ENCODE measurements around the gene IPO4.
A peak's percentile ranks its signal among the peaks of the same experiment; 100 is the strongest.

IPO4 gene

DNA sequence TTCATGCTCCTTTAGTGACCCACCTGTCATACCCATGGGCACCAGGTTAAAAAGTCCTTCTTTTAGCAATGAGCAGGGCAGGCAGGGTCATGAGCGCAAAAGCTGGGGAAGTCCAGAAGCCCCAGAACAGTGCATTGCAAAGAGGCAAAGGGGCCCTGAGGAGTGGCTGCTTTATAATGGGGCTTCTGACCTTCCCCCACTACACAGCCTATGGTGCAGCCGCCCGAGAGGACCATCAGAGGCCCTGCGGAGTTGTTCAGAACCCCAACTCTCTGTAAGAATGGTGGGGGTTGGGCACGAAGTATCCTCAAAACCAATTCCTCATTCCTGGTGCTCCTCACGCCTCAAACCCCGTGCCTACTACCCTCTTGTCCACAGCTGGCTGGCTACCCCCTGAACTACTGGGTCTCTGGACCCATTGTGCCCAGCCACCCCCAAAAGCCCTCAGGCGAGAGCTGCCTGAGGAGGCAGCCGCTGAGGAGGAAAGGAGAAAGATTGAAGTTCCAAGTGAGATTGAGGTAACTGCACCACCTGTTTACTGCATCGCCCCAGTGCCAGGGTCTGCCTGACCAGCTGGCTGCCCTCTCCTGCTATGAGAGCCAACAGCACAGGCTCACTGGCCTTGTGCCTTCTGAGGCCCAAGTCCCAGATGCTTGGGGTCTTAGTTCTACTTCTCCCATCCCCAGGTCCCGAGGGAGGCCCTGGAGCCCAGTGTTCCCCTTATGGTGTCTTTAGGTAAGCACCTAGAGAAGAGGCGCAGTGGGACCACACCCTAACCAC is 10.0 kb downstream of the IPO4 start:
- no peak for TF ChIP-seq ZNF274 (IDR thresholded peaks at IDR 0.05; ENCODE audit: low read depth, low read length)
- H3K4me3 ChIP-seq (ENCODE audit: low read length): no peak overlapping the region

DNA sequence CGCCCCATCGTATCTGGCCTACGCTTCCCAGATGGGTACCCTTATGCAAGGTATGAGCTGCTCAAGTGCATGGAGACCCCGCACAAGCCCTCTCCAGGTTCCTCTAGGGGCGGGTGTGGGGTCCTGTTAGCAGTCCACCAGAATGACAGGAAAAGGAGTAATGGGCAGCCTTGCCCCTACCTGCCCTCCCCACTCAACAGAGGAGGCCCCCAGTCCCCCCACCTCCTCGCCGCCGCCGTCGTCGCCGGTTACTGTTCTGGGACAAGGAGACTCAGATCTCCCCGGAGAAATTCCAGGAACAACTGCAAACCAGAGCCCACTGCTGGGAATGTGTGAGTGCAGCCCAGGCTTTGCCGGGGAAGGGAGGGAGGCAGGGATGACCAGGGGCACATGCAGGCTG is 10.7 kb downstream of the IPO4 start:
- no peak overlapping the region for H3K4me3 ChIP-seq (ENCODE audit: low read length)
- TF ChIP-seq ZNF274 (IDR thresholded peaks at IDR 0.05; ENCODE audit: low read depth, low read length): no peak

DNA sequence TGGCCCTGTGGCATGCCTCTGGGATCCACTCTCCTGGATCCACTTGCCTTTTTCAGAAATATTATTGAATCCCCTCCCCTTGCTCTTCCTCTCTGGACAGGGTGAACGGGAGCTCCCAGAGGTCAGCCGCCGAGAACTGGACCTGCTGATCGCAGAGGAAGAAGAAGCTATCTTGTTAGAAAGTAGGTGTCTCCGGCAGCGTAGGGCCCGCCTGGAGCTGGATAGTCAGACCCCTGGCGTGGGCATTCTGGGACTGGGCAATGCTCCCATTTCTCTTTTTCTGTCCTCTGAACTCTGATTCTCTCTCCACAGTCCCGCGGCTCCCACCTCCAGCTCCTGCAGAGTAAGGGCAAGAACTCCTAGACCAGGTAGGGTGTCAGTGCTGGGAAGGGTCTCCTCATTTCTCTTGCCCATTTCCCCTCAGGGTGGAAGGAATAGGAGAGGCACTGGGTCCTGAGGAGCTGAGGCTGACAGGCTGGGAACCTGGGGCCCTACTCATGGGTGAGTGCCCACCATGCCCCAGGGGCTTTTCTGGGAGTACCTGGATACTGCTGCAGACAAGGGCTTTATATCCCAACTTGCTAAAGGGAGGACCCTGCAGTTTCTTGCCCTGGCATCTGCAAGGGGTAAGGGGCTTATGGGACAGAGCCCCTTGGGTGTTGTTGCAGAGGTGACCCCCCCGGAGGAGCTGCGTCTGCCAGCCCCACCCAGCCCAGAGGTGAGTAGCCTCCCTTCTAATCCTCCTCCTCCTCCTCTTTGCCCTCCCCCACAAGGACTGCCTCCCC is 11.4 kb downstream of the IPO4 start:
- no peak for TF ChIP-seq ZNF274 (IDR thresholded peaks at IDR 0.05; ENCODE audit: low read depth, low read length)
- no peak overlapping the region for H3K4me3 ChIP-seq (ENCODE audit: low read length)

- H3K4me3 ChIP-seq (ENCODE audit: low read length): no peak overlapping the region
These were observed 12.0 kb downstream of the IPO4 start for GRCh38 chr14:24176599-24176998.

DNA sequence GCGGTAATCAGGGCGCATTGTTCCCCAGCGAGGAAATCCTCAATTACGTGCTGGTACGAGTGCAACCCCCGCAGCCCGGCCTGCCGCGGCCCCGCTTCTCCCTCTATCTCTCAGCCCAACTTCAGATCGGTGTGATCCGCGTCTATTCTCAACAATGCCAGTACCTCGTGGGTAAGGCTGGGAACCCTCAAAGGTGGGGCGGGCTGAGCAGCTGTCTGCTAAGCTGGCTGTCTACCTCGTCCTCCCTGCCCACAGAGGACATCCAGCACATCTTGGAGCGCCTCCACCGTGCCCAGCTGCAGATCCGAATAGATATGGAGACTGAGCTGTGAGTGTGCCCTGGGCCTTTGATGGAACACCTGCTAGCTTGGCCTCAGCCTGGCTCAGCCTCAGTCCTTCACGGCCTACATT is 15.7 kb downstream of the IPO4 start:
- no peak for TF ChIP-seq ZNF274 (IDR thresholded peaks at IDR 0.05; ENCODE audit: low read depth, low read length)
- peak overlapping the region; percentile 65; the same call in 1 of the 2 replicates for H3K4me3 ChIP-seq (ENCODE audit: low read length)

More at GRCh38 chr14:24176599-24176998, 12.0 kb downstream of the IPO4 start:
- TF ChIP-seq ZNF274 (IDR thresholded peaks at IDR 0.05; ENCODE audit: low read depth, low read length): no peak

DNA sequence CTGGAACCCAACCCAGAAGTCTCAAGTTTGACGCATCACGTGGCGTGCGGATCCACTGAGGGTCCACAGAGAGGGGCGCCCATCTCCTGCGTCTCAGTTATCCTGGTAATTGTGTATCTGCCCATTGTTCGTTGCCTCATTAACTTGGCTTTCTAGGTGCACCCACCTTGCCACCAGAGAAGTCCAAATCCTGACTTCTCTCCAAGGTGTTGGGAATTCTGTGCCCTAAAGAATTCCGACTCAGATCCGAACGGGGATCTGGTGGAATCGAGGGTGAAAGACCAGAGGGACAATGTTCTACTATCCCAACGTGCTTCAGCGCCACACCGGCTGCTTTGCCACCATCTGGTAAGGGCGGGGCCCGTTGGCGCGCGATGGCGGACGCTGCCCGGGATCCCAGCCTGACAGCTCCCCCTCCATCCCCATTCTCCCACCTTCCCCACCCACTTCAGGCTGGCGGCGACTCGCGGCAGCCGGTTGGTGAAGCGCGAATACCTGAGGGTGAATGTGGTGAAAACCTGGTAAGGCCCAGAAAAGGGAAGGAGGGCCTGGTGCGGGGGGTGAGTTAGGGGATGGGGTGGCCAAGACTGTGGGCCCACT is 16.3 kb downstream of the IPO4 start:
- peak overlapping the region; percentile 65; the same call in 1 of the 2 replicates for H3K4me3 ChIP-seq (ENCODE audit: low read length)
- no peak for TF ChIP-seq ZNF274 (IDR thresholded peaks at IDR 0.05; ENCODE audit: low read depth, low read length)

DNA sequence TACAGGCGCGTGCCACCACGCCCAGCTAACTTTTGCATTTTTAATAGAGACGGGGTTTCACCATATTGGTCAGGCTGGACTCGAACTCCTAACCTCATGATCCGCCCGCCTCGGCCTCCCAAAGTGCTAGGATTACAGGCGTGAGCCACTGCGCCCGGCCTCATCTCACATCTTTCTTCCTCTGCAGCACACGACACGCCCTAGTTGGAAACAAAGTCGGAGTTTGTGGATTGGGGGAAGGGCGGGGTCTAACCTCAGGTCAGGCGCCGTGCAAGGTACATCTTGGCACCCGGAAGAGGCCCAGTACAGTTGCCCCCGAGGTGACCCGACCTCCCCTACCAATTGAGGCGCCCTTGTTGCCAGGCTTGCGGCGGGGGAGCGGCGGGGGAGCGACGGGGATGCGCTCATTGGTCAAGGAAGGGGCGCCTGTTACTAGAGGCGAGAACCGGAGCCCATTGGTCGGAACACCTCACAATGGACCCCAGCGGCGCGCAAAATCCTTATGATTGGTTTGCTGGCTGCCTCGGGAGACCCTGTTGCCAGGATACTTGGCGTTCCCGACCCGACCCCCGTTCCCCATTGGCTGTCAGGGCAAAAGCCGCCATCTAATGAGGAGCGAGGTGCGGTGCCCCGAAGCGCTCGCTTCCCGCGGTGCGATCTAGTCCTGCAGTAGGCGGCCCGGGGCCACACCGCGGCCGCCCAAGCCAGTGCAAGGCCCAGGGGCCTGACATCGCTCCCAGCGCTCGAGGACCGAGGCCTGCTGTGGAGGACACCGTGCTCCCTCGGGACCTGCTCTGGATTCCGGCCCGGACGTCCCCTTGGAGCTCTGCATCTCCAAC is 17.0 kb downstream of the IPO4 start, which contains the start of gene REC8:
TSS of gene REC8 (plus strand) at position 659 of the 839 bp plus-strand sequence. CDS start 473 bp downstream, outside the sequence.
- H3K4me3 ChIP-seq (ENCODE audit: low read length): peak within 1 kb of the TSS; percentile 65; the same call in 1 of the 2 replicates
- TF ChIP-seq ZNF274 (IDR thresholded peaks at IDR 0.05; ENCODE audit: low read depth, low read length): no peak

- H3K4me3 ChIP-seq (ENCODE audit: low read length): no peak overlapping the region
These were observed 21.0 kb downstream of the IPO4 start for GRCh38 chr14:24167469-24168114.

GRCh38 chr14:24165785-24166184 is 22.8 kb downstream of the IPO4 start:
- H3K4me3 ChIP-seq (ENCODE audit: low read length): no peak overlapping the region
- no peak for TF ChIP-seq ZNF274 (IDR thresholded peaks at IDR 0.05; ENCODE audit: low read depth, low read length)

More at GRCh38 chr14:24167469-24168114, 21.0 kb downstream of the IPO4 start:
- no peak for TF ChIP-seq ZNF274 (IDR thresholded peaks at IDR 0.05; ENCODE audit: low read depth, low read length)

DNA sequence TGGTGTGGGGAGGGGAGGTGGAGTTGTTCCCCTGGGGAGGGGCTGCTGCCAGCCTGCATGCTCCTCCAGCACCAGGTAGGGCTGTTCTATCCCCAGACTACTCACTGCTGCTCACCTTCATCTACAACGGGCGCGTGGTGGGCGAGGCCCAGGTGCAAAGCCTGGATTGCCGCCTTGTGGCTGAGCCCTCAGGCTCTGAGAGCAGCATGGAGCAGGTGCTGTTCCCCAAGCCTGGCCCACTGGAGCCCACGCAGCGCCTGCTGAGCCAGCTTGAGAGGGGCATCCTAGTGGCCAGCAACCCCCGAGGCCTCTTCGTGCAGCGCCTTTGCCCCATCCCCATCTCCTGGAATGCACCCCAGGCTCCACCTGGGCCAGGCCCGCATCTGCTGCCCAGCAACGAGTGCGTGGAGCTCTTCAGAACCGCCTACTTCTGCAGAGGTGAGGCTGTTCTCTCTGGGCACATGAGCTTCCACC is 24.1 kb downstream of the IPO4 start:
- TF ChIP-seq ZNF274 (IDR thresholded peaks at IDR 0.05; ENCODE audit: low read depth, low read length): no peak
- H3K4me3 ChIP-seq (ENCODE audit: low read length): no peak overlapping the region

- TF ChIP-seq ZNF274 (IDR thresholded peaks at IDR 0.05; ENCODE audit: low read depth, low read length): no peak
- H3K4me3 ChIP-seq (ENCODE audit: low read length): peak overlapping the region; percentile 89
These were observed 26.5 kb downstream of the IPO4 start for GRCh38 chr14:24162093-24162492.

DNA sequence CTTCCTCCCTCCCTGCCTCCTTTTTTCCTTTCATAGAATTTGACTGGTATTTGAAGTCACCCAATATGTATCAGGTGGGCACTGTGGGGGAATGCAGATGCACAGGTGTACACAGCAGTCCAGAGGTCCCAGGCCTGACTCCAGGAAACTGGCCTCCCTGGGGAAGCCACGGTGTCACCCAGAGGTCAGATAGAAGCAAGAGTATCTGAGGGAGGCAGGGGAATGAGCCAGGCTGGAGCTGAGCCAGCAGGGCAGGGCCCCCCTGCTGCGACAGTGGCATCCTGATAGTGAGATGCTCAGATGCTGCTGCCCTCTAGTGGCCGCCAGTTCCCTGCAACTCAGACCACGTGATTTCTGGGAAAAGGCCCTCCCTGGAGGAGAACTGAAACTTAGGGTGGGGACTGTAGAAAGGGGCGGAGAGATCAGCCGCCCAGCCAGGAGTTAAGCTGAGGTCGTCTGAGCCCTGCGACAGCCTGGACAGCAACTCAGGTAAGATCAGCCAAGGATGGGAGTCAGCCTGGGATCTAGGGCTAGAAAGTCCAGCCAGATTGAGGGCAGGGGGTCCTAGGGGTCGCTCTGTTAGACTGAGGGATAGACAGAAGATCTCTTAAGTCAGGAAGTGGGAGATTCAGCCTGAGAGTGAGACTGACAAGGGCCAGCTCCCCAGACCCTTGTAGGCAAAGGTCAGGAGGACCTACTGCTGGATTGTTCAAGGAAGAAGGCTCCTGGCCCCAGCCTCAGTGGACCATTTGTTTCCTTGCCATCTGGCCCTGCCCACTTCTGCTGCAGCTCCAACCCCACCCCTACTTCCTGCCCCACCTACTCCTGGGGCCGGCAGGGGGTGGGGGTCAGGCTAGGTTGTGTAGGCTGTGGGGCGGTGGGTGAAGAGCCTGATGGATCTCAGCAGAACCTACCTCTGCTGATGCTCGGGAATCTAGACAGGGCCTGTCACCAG is 27.5 kb downstream of the IPO4 start, which contains the start of gene IRF9:
TSS of gene IRF9 (plus strand) at position 416 of the 955 bp plus-strand sequence. CDS start 880 bp downstream, outside the sequence.
- TF ChIP-seq ZNF274 (IDR thresholded peaks at IDR 0.05; ENCODE audit: low read depth, low read length): no peak
- H3K4me3 ChIP-seq (ENCODE audit: low read length): peak within 1 kb of the TSS; percentile 89
